HG03280 (cell line): ENCODE results near the gene CDR2.
"Not testable (repeated sequence)": the region's sequence is repeated elsewhere in the genome, so short reads cannot be mapped to it uniquely, and the experiment has no call there.

Source experiments
- ATAC-seq: cut with Tn5 transposase; IDR thresholded peaks from one replicate; pipeline ENCODE4 v1.9.1; 2021; ENCODE audit warnings: mild to moderate bottlenecking, moderate library complexity; ENCODE audit not compliant: unreplicated experiment

CDR2 gene

DNA sequence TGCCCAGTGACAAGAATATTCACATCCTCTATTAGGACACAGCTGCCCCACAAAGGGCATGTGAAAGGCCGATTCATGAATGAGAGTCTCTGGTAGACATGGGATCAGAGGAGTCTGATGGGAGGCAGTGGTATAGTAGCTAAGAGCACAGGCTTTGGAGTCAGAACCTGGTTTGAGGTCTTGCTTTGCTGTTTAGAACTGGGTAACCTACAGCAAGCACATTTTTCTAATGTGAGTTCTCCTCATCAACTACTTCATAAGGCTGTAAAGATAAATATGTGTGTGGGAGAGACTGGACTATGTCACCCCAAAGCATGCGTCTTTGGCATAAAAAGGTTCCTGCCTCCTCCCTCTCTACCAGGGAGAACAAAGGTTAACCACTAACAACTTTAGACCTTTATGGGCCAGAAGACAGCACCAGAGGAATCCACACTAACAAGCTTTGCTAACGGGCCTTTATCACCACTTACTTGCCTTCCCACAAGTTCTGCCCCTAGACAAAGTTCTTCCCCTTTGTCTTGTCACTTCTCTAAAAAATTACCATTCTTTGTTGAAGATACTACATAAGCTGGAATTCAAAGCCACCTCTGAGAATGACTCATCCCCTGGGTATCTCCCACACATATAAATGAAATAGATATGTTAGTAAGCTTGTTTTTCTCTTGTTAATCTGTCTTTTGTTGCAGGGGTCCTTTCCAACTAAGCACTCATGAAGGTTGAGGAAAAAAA lies 21.1 kb downstream of the CDR2 start:
- ATAC-seq: no peak

DNA sequence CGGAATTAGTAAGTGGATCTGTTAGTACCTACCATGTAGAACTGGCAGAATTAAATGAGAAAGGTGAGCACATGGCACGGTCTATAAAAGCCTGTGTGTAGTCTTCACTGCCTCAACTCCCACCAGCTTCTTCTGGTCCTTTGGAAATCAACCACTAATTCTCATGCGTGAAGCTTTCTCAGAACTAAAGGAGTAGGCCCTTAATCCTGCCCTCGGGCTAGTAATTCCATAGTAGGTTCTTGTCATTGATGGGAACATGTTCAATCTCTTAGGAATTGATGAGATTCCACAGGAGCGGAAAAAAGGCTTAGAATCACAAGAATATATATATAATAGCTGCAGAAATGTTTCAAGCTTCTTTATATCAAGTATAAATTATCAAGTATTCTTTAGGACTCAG lies 21.7 kb downstream of the CDR2 start:
- ATAC-seq: no peak

DNA sequence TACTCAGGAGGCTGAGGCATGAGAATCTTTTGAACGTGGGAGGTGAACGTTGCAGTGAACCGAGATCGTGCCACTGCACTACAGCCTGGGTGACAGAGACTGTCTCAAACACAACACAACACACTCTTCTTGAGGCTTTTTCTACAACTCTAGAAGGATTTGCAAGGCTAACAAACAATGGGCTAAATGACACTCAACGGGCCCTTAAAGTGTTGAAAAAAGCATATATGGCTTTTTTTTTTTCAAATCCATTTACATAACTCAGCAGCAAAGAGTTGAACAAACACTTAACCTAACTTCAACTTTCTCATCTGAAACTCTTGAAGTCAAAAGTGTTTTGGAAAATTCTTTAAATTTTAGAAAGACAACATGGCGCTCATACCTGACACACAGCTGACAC lies 22.3 kb downstream of the CDR2 start:
- ATAC-seq: no peak

DNA sequence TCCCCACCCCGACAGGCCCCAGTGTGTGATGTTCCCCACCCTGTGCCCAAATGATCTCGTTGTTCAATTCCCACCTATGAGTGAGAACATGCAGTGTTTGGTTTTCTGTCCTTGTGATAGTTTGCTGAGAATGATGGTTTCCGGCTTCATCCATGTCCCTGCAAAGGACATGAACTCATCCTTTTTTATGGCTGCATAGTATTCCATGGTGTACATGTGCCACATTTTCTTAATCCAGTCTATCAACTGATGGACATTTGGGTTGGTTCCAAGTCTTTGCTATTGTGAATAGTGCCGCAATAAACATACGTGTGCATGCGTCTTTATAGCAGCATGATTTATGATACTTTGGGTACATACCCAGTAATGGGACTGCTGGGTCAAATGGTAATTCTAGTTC lies 23.4 kb downstream of the CDR2 start:
- ATAC-seq: not testable (repeated sequence)

DNA sequence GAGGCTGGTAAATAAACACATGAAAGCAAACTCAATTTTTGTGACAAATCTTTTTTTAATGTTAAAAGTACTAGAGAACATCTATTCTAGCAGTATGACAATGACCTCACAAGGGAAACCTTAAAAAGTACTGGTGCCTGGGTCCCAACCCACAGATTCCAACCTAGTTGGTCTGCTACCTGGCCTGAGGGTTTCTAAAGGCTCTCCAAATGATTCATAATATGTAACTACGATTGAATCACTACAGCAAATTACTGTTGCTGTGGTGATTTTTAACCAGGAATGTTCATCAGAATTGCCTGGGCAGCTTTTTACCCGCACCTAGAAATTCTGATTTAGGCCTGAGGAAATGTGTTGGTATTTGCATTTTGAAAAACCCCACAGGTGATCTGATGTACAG lies 26.1 kb downstream of the CDR2 start:
- ATAC-seq: no peak

DNA sequence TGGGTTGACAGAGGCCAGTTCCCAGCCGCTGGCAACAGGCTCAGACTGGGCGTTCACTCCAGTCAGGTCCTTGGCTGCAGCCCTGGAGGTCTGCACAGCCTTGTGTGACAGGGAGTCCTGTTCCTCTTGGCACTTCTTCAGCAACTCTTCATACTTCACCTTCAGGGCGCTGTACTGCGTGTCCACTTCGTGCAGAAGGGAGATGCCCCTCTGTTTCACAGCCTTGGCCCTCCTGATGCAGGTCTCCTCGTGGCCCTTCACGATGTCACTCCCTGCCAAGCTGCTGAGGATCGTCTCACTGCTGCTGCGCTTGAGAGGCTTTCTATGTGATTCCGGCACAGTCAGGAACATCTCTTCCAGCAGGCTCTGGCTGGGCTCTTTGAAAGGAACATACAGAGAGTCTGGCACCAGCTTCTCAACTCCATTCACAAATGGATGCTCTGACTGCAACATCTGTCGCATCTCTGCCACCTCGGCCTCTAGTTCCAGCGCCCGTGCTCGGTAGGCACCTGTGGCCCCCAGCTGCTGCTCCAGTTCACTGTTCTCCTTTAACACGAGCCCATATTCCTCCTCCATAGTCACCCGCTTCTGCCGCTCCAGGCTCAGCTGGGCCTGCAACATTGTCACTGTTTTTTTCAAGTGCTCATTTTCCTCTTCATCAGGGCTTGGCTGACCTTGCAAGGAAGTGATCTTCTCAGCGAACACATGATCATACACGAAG lies 27.2 kb downstream of the CDR2 start:
- no peak for ATAC-seq

DNA sequence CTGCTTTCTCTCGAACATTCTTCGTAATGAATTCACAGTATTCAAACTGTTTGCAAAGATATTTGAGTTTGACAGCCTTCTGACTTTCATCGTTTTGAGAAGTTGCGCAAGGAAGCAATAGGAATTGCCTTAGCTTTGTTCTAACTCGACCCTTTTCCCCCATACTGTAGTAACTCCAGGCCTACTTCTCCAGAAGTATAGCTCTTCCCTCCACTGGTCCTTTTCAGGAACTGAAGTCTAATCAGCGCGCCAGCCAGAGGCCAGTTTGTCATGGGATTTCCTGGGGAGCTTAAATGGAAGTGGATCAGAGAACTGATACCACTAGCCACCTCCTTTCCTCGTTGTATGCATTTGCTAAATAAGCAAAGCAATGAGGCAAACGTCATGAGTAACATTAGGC lies 27.9 kb downstream of the CDR2 start:
- ATAC-seq: no peak

DNA sequence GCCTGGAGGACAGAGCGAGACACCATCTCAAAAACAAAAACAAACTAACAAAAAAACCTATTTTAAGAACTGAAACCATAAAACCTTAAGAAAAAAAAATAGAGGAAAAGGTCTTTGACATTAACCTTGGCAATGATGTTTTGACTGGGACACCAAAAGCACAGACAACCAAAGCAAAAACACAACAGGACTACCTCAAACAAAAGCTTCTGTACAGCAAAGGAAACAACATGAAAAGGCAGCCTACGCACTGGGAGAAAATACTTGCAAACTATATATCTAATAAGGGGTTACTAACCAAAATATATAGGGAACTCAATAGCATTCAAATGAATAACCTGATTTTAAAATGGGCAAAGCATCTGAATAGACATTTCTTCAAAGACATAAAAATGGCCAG lies 32.3 kb downstream of the CDR2 start:
- ATAC-seq: no peak

DNA sequence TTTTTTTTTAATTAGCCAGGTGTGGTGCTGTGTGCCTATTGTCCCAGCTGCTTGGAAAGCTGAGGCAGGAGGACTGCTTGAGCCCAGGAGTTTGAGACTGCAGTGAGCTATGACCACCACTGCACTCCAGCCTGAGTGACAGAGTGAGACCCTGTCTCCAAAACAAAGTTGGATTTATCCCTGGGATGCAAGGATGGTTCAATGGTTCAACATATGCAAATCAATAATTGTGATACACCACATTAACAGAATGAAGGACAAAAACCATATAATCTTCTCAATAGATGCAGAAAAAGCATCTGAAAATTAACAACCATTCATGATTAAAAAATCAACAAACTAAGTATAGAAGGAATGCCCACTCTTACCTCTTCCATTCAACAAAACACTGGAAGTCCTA lies 33.5 kb downstream of the CDR2 start:
- no peak for ATAC-seq

DNA sequence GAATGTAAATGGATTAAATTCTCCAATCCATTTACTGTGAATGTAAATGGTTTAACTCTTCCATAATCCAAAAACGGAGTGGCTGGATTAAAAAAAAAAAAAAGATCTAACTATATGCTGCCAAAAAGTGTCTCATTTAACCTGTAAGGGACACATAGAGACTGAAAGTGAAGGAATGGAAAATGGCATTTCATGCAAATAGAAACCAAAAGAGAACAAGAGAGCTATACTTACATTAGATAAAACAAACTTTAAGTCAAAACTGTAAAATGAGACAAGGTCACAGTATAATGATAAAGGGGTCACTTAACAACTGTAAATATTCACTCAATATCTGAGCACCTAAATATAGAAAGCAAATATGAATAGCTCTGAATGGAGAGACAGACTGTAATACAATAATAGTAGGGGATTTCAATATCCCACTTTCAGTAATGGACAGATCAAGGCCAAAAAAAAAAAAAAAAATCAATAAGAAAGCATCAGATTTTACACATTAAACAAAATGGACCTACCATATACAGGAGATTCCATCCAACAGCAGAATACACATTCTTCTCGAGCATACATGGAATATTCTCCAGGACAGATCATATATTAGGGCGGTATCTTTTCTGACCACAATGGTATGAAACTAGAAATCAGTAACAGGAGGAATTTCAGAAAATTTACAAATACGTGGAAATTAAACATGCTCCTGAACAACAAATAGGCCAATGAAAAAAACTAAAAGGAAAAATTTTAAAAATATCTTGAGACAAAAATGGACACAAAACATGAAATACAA lies 36.4 kb downstream of the CDR2 start:
- ATAC-seq: no peak

DNA sequence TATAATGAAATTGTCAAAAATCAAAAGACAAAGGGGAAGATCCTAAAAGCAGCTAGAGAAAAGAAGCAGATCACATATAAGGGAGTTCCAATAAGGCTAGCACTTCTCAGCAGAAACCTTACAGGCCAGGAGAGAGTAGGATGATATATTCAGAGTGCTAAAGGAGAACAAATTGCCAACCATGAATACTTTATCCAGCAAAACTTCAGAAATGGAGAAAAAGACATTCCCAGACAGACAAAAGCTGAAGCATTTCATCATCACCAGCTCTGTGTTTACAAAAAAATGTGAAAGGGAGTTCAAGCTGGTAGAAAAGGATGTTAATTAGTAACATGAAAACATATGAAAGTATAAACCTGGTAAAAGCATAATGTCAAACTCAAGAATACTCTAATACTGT lies 37.4 kb downstream of the CDR2 start:
- no peak for ATAC-seq

DNA sequence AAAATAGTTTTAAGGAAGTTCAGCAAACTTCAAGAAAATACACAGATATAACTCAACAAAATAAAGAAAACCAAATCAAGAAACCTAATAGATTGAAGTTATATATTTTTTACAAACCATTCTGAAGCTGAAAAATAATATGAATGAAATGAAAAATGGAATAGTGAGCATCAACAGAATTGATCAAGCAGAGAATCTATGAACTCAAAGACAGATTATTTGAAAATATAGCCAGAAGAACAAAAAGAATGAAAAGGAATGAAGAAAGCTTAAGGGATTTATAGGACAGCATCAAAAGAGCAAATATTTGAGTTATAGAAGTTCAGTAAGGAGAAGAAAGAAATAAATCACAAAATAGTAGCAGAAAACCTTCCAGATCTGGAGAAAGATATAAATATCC lies 37.8 kb downstream of the CDR2 start:
- no peak for ATAC-seq

DNA sequence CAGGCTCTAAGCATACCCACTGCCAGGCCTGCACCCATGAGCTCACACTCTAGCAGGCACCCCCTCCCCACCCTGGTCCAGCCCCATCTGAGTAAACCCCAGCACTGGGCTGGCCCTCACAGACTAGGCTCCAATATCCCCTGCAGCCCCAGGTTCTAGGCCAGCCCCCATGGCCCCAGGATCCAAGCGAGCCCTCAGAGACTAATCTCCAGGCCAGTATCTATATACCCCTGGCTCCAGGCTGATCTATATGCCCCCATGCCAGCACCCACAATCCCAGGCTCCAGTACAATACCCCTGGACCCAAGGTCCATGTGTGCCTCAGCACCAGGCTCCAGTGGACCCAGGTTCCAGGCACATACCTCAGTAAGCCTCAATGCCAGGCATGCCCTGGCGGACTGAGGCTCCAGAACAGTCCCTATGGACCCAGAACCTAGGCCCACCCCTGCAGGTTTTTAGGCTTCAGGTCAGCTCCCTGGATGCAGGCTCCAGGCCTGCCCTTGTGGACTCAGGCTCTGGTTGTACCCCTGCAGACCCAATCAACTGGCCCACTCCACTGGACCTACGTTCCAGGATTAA lies 38.7 kb downstream of the CDR2 start:
- no peak for ATAC-seq

DNA sequence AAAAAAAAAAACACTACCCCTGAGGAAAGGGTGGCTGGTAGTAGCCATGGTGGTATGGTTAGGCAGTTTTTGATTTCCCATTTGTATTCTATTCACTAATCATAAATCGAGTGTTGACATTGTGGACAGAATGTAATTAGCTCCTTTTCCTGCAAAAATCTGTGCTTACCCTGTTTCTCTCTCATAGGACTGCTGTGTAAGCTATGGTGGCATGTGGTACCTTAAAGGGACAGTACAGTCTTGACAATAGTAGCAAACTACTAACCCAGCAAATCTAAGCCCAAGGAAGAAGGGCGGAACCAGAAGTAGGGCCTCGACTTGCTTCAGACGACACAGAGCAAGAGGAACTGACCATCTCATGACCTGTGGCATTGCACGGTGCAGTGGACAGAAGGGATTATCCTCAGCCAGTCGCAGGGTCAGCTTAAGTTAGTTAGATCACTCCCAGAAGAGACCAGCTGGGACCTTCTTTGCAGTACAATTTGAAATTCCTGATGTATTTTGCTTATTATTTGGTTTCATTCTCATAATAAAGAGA lies 40.9 kb downstream of the CDR2 start:
- ATAC-seq: no peak

DNA sequence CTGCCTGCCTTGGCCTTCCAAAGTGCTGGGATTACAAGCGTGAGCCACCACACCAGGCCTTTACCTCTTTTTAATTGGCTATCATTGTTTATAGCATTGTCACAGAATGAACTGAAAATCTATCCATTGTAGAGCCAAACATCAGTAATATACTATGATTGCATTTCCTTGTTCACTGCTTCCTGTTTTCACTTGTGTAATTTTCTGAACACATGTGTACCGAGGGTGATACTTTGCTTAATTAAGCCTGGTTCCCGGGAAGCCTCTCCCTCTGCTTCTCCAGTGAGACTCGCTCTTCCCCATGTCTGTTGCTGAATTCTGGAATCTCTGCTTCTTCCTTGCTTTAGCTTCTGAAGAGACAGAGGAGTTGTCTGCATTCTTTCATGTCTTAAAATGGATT lies 44.1 kb downstream of the CDR2 start:
- ATAC-seq: no peak

DNA sequence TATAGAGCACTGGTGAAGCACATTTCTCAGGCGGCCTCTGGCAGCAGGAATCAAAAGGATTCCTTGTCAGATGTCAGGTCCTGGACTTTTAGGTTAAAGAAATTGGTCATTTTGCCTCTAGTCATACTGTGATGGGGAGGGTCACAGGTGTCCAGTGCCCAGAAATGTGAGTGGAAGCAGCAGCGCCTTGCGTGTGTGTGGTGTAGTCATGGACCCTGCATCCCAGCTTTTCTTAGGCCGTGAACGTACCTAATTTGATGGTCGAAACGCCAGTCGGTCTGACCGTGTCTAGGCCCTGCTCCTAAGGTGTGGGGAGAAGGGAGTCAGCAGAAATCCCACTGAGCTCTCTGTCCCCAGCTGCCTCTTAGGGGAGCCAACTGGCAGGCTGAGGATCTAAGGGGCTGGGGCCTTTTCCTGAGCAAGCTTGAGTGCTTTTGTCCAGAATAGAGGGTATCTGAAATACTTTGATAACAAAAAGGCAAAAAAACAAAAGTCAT lies 45.2 kb downstream of the CDR2 start:
- no peak for ATAC-seq

DNA sequence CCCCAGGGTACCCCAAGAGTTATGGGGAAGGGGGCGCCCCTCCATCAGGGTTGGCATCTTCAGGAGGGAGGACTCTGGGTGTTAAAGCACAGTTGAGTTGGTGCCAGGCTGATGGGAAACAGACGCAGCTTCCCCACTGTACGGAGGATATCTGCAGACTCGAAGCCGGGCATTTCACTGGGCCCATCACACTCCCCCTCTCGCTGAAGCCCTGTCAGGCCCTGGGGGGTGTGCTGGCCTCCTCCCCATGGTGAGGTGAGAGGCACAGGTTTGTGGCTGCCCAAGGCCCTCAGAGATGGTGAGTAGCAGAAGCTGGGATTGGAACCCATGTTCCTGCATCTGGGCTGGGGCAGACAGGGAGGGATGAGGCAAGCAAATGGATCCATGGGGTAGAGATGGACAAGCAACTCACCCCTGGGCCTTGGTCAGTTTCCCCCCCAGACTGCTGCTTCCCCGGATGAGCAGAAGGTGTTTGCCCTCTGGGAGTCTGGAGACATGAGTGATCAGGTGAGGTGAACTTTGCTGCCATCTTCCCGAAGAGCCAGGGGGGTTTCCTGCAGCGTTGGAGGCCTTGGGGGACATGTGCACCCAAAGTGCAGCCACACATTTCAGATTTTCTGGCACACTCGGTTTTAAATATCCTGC lies 46.2 kb downstream of the CDR2 start:
- ATAC-seq: no peak

DNA sequence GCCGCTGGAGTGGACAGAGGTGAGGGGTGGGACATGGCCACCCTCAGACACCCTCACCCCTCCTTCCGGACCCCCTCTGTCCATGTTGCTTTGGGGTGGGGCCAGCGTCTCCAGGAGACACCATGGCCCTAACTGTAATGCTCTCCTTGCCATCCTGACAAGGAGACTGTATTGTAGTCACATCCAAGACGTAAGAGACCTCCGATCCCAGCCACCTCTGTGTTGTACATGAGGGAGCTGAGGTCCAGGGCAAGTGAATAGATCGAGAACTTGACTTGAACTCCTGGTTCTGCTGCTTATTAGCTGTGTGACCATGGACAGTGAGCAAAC lies 47.0 kb downstream of the CDR2 start:
- no peak for ATAC-seq

DNA sequence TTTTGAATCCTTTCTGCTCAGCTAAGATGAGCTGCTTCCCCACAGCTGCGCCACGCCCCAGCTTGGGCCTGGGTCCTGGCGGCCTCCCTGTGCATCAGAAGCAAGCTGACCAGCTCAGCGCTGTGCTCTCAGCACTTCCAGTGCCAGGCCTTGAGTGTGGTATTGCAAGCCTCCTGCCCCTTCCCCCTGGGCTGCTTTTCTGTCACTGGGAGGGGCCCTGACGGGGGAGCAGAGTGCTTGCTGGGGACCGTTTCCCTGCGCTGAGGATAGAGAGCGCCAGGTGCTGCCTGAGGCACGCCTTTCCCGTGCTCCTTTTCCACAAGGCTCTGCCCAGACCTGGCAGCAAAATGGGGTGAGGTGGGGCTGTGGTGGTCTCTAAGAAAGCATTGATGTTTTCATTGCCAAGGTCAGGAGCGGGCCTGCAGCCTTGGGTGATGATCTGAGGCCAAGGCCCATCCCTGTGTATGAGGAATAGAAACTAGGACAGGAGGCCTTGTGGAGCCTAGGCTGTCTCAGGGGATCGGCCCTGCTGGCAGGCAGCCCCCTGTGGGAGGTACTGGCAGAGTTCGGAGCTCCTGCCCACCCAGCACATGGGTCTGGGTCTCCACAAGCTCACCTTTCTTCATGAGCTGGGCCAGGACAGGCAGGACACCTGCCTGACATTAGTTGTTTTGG lies 47.5 kb downstream of the CDR2 start:
- no peak for ATAC-seq

DNA sequence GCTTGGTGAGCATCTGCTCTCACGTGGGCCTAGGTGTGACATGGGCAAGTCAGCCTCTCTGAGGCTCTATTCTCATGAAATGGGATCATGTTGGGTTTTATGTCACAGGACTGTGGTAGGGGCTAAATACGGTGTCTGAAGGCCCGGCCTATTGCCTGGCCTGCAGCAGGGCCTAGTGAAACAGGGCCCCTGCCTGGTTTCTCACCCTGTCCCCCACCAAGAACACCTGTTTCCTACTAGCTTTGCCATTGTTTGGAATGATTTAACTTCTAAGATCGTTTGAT lies 48.1 kb downstream of the CDR2 start:
- ATAC-seq: no peak
